HepG2 (cell line): ENCODE measurements around the gene CR1L. TPM values are rescaled to one million over a fixed set of nuclear protein-coding genes. Genes with fewer than 3 reads are reported as not detected.
A peak's percentile ranks its signal among the peaks of the same experiment; 100 is the strongest.

Source experiments
- ATM ChIP-seq: fragments of 450-650 bp; IDR thresholded peaks from 2 replicates; pipeline ENCODE4 v1.7.1; 2017; ENCODE audit warnings: mild to moderate bottlenecking, borderline replicate concordance
- CC2D1A ChIP-seq: sonication (generic); formaldehyde crosslinking; IDR thresholded peaks from 2 replicates; pipeline ENCODE4 v1.8.1; 2023; ENCODE audit warnings: mild to moderate bottlenecking, missing genetic modification reagents
- ELF3 ChIP-seq: IDR thresholded peaks from 2 replicates; pipeline ENCODE4 v1.6.1; 2016; ENCODE audit warnings: missing genetic modification reagents, missing compliant biosample characterization
- KDM2A ChIP-seq: sonication (generic); formaldehyde crosslinking; IDR thresholded peaks from 2 replicates; pipeline ENCODE4 v1.4.0; 2020; ENCODE audit warnings: low read depth, missing genetic modification reagents, borderline replicate concordance
- KLF11 ChIP-seq: IDR thresholded peaks from 2 replicates; pipeline ENCODE4 v1.6.1; 2016; ENCODE audit warnings: missing compliant biosample characterization
- NCOA2 ChIP-seq: sonication (generic); formaldehyde crosslinking; IDR thresholded peaks from 2 replicates; pipeline ENCODE4 v1.8.0; 2022; ENCODE audit warnings: inconsistent platforms
- PHF5A ChIP-seq: IDR thresholded peaks from one replicate; pipeline ENCODE4 v1.6.1; 2018; ENCODE audit warnings: low read depth, missing genetic modification reagents; ENCODE audit not compliant: unreplicated experiment
- RBAK ChIP-seq: sonication (generic); formaldehyde crosslinking; IDR thresholded peaks from 2 replicates; pipeline ENCODE4 v1.5.1; 2020; ENCODE audit warnings: mild to moderate bottlenecking, missing genetic modification reagents
- REL ChIP-seq: sonication (generic); formaldehyde crosslinking; conservative IDR thresholded peaks from 2 replicates; pipeline ENCODE4 v1.8.0; 2022; ENCODE audit warnings: mild to moderate bottlenecking, missing genetic modification reagents, moderate library complexity
- SCMH1 ChIP-seq: sonication (generic); formaldehyde crosslinking; IDR thresholded peaks from 2 replicates; pipeline ENCODE4 v1.9.0; 2021; ENCODE audit warnings: missing genetic modification reagents, mild to moderate bottlenecking, borderline replicate concordance
- ZBTB3 ChIP-seq: sonication (generic); formaldehyde crosslinking; IDR thresholded peaks from 2 replicates; pipeline ENCODE4 v1.4.0; 2020; ENCODE audit warnings: low read depth, mild to moderate bottlenecking, moderate library complexity, missing genetic modification reagents, borderline replicate concordance
- ZFP90 ChIP-seq: sonication (generic); formaldehyde crosslinking; IDR thresholded peaks from 2 replicates; pipeline ENCODE4 v1.8.0; 2022; ENCODE audit warnings: missing genetic modification reagents, mild to moderate bottlenecking, inconsistent platforms, borderline replicate concordance
- ZNF121 ChIP-seq: sonication (generic); formaldehyde crosslinking; IDR thresholded peaks from 2 replicates; pipeline ENCODE4 v1.5.0; 2020; ENCODE audit warnings: mild to moderate bottlenecking, missing genetic modification reagents
- ZNF430 ChIP-seq: sonication (generic); formaldehyde crosslinking; IDR thresholded peaks from 2 replicates; pipeline ENCODE4 v1.9.0; 2021; ENCODE audit warnings: mild to moderate bottlenecking, missing genetic modification reagents
- ZNF446 ChIP-seq: sonication (generic); formaldehyde crosslinking; IDR thresholded peaks from 2 replicates; pipeline ENCODE4 v1.5.0; 2020; ENCODE audit warnings: mild to moderate bottlenecking, missing genetic modification reagents
- ZNF503 ChIP-seq: sonication (generic); formaldehyde crosslinking; IDR thresholded peaks from 2 replicates; pipeline ENCODE4 v1.4.0; 2020; ENCODE audit warnings: missing genetic modification reagents
- ZNF557 ChIP-seq: sonication (generic); formaldehyde crosslinking; IDR thresholded peaks from 2 replicates; pipeline ENCODE4 v1.4.0; 2020; ENCODE audit warnings: missing genetic modification reagents
- ZNF782 ChIP-seq: sonication (generic); formaldehyde crosslinking; IDR thresholded peaks from 2 replicates; pipeline ENCODE4 v1.4.0; 2020; ENCODE audit warnings: missing genetic modification reagents, mild to moderate bottlenecking, borderline replicate concordance
- ZNF784 ChIP-seq: sonication (generic); formaldehyde crosslinking; IDR thresholded peaks from 2 replicates; pipeline ENCODE4 v1.5.1; 2020; ENCODE audit warnings: missing genetic modification reagents, mild to moderate bottlenecking, borderline replicate concordance
- polyA plus RNA-seq, 8 experiments: library from polyadenylated mRNA; depleted of rRNA in 3 of 8; stranded (reverse) in 7 of 8; unstranded in 1 of 8; fragments of >200 nt; fragmentation: Illumina TruSeq in 4 of 8; extraction: Trizol in 4 of 8; gene quantifications; 2 replicates each; pipeline versions ENCODE4 v1.2.1 to v1.2.3, GENCODE V29; 2011 to 2016; ENCODE audit warnings: low read depth in 4 of 8, missing spikeins in 1 of 8, mixed read lengths in 1 of 8; ENCODE audit not compliant: insufficient read depth in 1 of 8
- total RNA-seq, 5 experiments: library from RNA; depleted of rRNA; stranded (reverse); fragments of >200 nt; fragmentation: Illumina TruSeq; extraction: Trizol; gene quantifications; 2 replicates each; pipeline ENCODE4 v1.2.3, GENCODE V29; 2016; ENCODE audit warnings: low read depth in 1 of 5
- TF ChIP-seq, protein P1 (sequence below): sonication (generic); formaldehyde crosslinking; IDR thresholded peaks from 2 replicates; pipeline ENCODE4 v1.4.0; 2020; ENCODE audit warnings: missing genetic modification reagents

Gene CR1L
- total and polyA plus RNA-seq, 2 of the 13 experiments (the other 11 are each of a cell fraction or from before 2014, with no cell fraction given) = not detected

- peak; percentile 32; the same call in 1 of the 2 replicates for TF ChIP-seq REL (CRISPR knock-in tag)
- no peak for TF ChIP-seq ZBTB3
- TF ChIP-seq RBAK (CRISPR knock-in tag) = no peak
- no peak for TF ChIP-seq ZNF782 (CRISPR knock-in tag)
- 0 out of 2 replicates have a peak, but pooled peaks have one; percentile 9 for TF ChIP-seq ZNF121
- TF ChIP-seq, protein P1, sequence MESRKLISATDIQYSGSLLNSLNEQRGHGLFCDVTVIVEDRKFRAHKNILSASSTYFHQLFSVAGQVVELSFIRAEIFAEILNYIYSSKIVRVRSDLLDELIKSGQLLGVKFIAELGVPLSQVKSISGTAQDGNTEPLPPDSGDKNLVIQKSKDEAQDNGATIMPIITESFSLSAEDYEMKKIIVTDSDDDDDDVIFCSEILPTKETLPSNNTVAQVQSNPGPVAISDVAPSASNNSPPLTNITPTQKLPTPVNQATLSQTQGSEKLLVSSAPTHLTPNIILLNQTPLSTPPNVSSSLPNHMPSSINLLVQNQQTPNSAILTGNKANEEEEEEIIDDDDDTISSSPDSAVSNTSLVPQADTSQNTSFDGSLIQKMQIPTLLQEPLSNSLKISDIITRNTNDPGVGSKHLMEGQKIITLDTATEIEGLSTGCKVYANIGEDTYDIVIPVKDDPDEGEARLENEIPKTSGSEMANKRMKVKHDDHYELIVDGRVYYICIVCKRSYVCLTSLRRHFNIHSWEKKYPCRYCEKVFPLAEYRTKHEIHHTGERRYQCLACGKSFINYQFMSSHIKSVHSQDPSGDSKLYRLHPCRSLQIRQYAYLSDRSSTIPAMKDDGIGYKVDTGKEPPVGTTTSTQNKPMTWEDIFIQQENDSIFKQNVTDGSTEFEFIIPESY (CRISPR knock-in tag) = no peak
- TF ChIP-seq ZNF446 (CRISPR knock-in tag) = no peak
- peak; percentile 82 for TF ChIP-seq ELF3 (CRISPR knock-in tag)
- no peak for TF ChIP-seq ATM
- no peak for TF ChIP-seq PHF5A (CRISPR knock-in tag)
- TF ChIP-seq ZNF503 (CRISPR knock-in tag) = no peak; the same call in 1 of the 2 replicates
- peak; percentile 25; the same call in 1 of the 2 replicates for TF ChIP-seq NCOA2 (CRISPR knock-in tag)
- no peak for TF ChIP-seq SCMH1 (CRISPR knock-in tag)
- TF ChIP-seq ZNF430 (CRISPR knock-in tag) = peak; percentile 34
- TF ChIP-seq ZNF784 (CRISPR knock-in tag) = no peak
- peak; percentile 76; the same call in 1 of the 2 replicates for TF ChIP-seq KDM2A (CRISPR knock-in tag)
- TF ChIP-seq ZFP90 (CRISPR knock-in tag) = no peak; the same call in 1 of the 2 replicates
- TF ChIP-seq KLF11 = no peak
- no peak for TF ChIP-seq ZNF557
- TF ChIP-seq CC2D1A (CRISPR knock-in tag) = no peak
Observed at GRCh38 chr1:207751790-207752455, 107.0 kb downstream of the CR1L start, which contains the start of gene CD46 (continued).
